Neural crest cell (in vitro differentiated cells): ENCODE measurements around the gene RBM42. TPM values are rescaled to one million over a fixed set of nuclear protein-coding genes. Genes with fewer than 3 reads are reported as not detected.

Experiments
- DNase-seq: peaks from one replicate; pipeline ENCODE4 v3.0.0; 2021; ENCODE audit warnings: low read depth, mixed read lengths, low spot score
- H3K27ac Mint-ChIP-seq: one replicate; pipeline ENCODE4 v1.8.0; 2021; ENCODE audit warnings: mild to moderate bottlenecking, mixed read lengths; ENCODE audit not compliant: unreplicated experiment
- H3K27me3 Mint-ChIP-seq: 2 replicates; pipeline ENCODE4 v1.8.0; 2021; ENCODE audit warnings: low read depth, mild to moderate bottlenecking, mixed read lengths
- H3K36me3 Mint-ChIP-seq: 2 replicates; pipeline ENCODE4 v1.8.0; 2021; ENCODE audit warnings: low read depth, mild to moderate bottlenecking, mixed read lengths
- H3K4me1 Mint-ChIP-seq: 2 replicates; pipeline ENCODE4 v1.8.0; 2021; ENCODE audit warnings: mixed read lengths
- H3K4me3 Mint-ChIP-seq: one replicate; pipeline ENCODE4 v1.8.0; 2021; ENCODE audit warnings: mild to moderate bottlenecking, mixed read lengths
- H3K9me3 Mint-ChIP-seq: 2 replicates; pipeline ENCODE4 v1.8.0; 2021; ENCODE audit warnings: mixed read lengths
- CTCF ChIP-seq: fragments of 200-600 bp; sonication (generic); conservative IDR thresholded peaks from 2 replicates; pipeline ENCODE4 v1.5.0; 2021; ENCODE audit warnings: antibody characterized with exemption, mild to moderate bottlenecking
- total RNA-seq: library from RNA; stranded (reverse); gene quantifications from 2 replicates; pipeline ENCODE4 v1.2.1, GENCODE V29; 2021

RBM42 gene
- total RNA-seq, 1 donor from 2014 or later: 88.1 TPM

GRCh38 chr19:35607661-35608060 lies 21.2 kb upstream of the RBM42 start:
- Mint-ChIP-seq H3K4me1 (peaks cover 7% of the 10 kb centered on the region), H3K27ac (no peak overlapping the region), H3K27me3 (peaks cover 1% of the 10 kb centered on the region), H3K4me3 (no peak overlapping the region), H3K9me3 (peaks cover 9% of the 10 kb centered on the region), H3K36me3 (no peaks in the 10 kb centered on the region)
- no peak for TF ChIP-seq CTCF
- DNase-seq: no peak

DNA sequence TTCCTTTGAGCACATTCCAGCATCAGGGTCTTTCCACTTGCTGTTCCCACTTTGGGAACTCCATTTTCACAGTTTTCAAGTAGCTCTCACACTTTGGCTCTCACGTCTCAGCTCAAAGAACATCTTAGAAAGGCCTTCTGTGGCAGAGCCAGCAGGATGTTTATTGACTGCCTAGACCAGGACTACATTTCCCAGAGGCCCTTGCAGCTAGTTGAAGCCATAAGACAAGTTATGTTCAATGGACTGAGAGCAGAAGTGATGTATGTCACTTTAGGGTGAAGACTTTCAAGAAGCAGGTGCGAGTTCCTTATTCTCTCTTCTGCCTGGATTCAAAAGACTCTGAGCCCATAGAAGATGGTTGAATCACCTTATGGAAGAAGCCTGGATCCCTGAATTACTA lies 20.6 kb upstream of the RBM42 start:
- no peak for DNase-seq
- no peak for TF ChIP-seq CTCF
- peaks cover 9% of the 10 kb centered on the region for H3K9me3 Mint-ChIP-seq
- H3K27me3 Mint-ChIP-seq: no peaks in the 10 kb centered on the region
- H3K27ac Mint-ChIP-seq: no peak overlapping the region
- peaks cover 7% of the 10 kb centered on the region for H3K4me1 Mint-ChIP-seq
- no peak overlapping the region for H3K4me3 Mint-ChIP-seq
- H3K36me3 Mint-ChIP-seq: no peaks in the 10 kb centered on the region

GRCh38 chr19:35609851-35610353 lies 18.9 kb upstream of the RBM42 start:
- no peak for TF ChIP-seq CTCF
- no peak overlapping the region for H3K4me3 Mint-ChIP-seq
- DNase-seq: no peak
- peaks cover 11% of the 10 kb centered on the region for H3K4me1 Mint-ChIP-seq
- no peaks in the 10 kb centered on the region for H3K36me3 Mint-ChIP-seq
- no peak overlapping the region for H3K27ac Mint-ChIP-seq
- H3K9me3 Mint-ChIP-seq: peaks cover 9% of the 10 kb centered on the region
- H3K27me3 Mint-ChIP-seq: no peaks in the 10 kb centered on the region

- no peak for TF ChIP-seq CTCF
- Mint-ChIP-seq H3K27me3 (no peaks in the 10 kb centered on the region), H3K4me3 (peak overlapping the region; percentile 92), H3K4me1 (peaks cover 11% of the 10 kb centered on the region), H3K27ac (no peak overlapping the region), H3K9me3 (peaks cover 9% of the 10 kb centered on the region), H3K36me3 (peaks cover 3% of the 10 kb centered on the region)
- DNase-seq: no peak
These were observed 16.6 kb upstream of the RBM42 start for GRCh38 chr19:35612224-35612558.

DNA sequence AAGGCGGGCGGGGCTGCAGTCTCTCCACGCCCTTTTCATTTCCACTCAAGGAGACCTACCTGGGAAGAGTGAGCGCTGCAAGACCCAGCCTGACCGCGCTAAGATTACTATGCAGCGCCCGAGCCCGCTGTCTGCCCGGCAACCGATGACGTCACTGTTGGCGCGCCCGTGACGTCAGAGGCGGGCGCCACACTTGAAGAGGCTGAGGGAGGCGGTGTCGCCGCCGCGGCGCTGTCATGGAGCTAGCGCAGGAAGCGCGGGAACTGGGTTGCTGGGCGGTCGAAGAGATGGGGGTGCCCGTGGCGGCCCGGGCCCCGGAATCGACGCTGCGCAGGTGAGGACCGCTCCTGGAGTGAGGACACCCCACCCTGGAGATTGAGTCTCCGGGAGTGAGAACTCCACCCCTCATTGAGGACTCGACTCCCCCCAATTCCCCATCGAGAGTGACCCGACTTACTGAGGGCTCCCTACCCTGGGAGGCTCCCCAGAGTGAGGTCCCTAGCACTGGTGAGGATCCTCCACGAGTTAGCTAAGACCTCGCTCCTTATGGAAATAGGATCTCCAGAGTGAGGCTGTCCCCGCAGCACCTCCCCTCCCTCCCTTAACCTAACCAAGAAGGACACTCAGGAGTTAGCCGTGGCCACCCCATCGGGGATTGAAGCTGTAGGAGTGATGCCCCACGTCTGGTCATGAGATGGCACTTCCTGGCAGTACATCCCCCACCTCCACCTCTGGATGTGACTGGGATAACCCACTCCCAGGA lies 16.1 kb upstream of the RBM42 start, which contains the start of gene HAUS5:
TSS of gene HAUS5 (plus strand) at position 177 of the 763 bp plus-strand sequence. CDS start at position 237, 60 bp downstream.
- Mint-ChIP-seq H3K27ac (peak within 1 kb of the TSS; percentile 96), H3K27me3 (no peaks in the 10 kb centered on the region), H3K36me3 (peaks cover 3% of the 10 kb centered on the region), H3K4me1 (peaks cover 11% of the 10 kb centered on the region), H3K9me3 (peaks cover 6% of the 10 kb centered on the region), H3K4me3 (peak within 1 kb of the TSS; percentile 92)
- peak; percentile 93 for DNase-seq
- TF ChIP-seq CTCF: no peak
